ENCODE results near the gene DLX5.

DNA sequence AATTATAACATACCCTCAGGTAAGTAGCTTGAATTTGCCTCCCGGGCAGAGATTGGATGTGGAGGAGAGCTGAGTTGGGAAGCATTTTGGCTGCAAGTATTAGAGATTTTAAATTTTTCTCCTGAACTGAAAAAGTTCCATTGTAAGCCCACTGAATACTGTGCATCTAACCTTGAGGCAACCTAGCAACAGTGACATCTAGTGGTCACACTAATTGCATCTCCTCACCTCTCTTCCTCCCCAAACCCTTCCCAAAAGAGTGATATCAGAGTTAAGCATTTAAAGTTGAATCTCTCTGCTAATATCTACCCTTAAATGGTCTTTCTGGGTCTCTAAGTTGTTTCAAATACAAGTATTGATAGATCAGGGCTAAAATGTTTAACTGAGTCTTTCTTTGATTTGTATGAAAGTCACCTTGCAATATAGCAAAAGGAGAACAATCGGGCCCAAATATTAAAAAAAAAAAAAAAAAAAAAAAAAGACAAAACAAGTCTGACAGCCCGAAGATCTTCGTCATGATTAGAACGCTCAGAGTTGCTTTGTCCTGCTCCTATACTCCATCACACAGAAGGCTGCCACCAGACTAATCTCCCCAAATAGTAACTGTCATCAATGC, 40.4 kb upstream of the DLX5 start:
- no peak for TF ChIP-seq POLR2AphosphoS5 (IDR thresholded peaks at IDR 0.05; ENCODE audit: borderline replicate concordance, low read depth, low read length)
- TF ChIP-seq EZH2 (IDR thresholded peaks at IDR 0.05): no peak

All from SK-N-MC (cell line).